ENCODE results near the gene ZSWIM7.

Gene ZSWIM7

GRCh38 chr17:15954222-15954621 lies 45.3 kb downstream of the ZSWIM7 start:
- Histone ChIP-seq H3K4me1 (ENCODE audit: control insufficient read depth, insufficient read depth, low read length) (peaks cover 36% of the 10 kb centered on the region), H3K4me3 (ENCODE audit: low read length) (no peak overlapping the region), H3K27me3 (ENCODE audit: control insufficient read depth, insufficient read depth, low read length) (no peaks in the 10 kb centered on the region), H3K9me3 (replicated peaks; ENCODE audit: low read length) (no peaks in the 10 kb centered on the region), H3K4me2 (ENCODE audit: low read length) (no peak overlapping the region), H3K9ac (ENCODE audit: low read depth, low read length) (no peak overlapping the region), H3K36me3 (ENCODE audit: insufficient read depth, low read length) (no peaks in the 10 kb centered on the region)

- Histone ChIP-seq H3K27me3 (ENCODE audit: control insufficient read depth, insufficient read depth, low read length) (no peaks in the 10 kb centered on the region), H3K9me3 (replicated peaks; ENCODE audit: low read length) (no peaks in the 10 kb centered on the region), H3K4me1 (ENCODE audit: control insufficient read depth, insufficient read depth, low read length) (peaks cover 27% of the 10 kb centered on the region), H3K36me3 (ENCODE audit: insufficient read depth, low read length) (no peaks in the 10 kb centered on the region), H3K4me3 (ENCODE audit: low read length) (no peak overlapping the region), H3K9ac (ENCODE audit: low read depth, low read length) (no peak overlapping the region), H3K4me2 (ENCODE audit: low read length) (no peak overlapping the region)
Observed at GRCh38 chr17:15952916-15953790, 46.4 kb downstream of the ZSWIM7 start.

GRCh38 chr17:15952048-15952532 lies 47.4 kb downstream of the ZSWIM7 start:
- no peaks in the 10 kb centered on the region for H3K27me3 ChIP-seq (ENCODE audit: control insufficient read depth, insufficient read depth, low read length)
- H3K4me3 ChIP-seq (ENCODE audit: low read length) = no peak overlapping the region
- H3K9me3 ChIP-seq (replicated peaks; ENCODE audit: low read length) = no peaks in the 10 kb centered on the region
- H3K4me2 ChIP-seq (ENCODE audit: low read length) = no peak overlapping the region
- H3K9ac ChIP-seq (ENCODE audit: low read depth, low read length) = no peak overlapping the region
- peaks cover 32% of the 10 kb centered on the region for H3K4me1 ChIP-seq (ENCODE audit: control insufficient read depth, insufficient read depth, low read length)
- H3K36me3 ChIP-seq (ENCODE audit: insufficient read depth, low read length) = no peaks in the 10 kb centered on the region

GRCh38 chr17:15951368-15952047 lies 48.0 kb downstream of the ZSWIM7 start:
- Histone ChIP-seq H3K4me2 (ENCODE audit: low read length) (no peak overlapping the region), H3K4me1 (ENCODE audit: control insufficient read depth, insufficient read depth, low read length) (peaks cover 34% of the 10 kb centered on the region), H3K9ac (ENCODE audit: low read depth, low read length) (no peak overlapping the region), H3K36me3 (ENCODE audit: insufficient read depth, low read length) (no peaks in the 10 kb centered on the region), H3K4me3 (ENCODE audit: low read length) (no peak overlapping the region), H3K9me3 (replicated peaks; ENCODE audit: low read length) (no peaks in the 10 kb centered on the region), H3K27me3 (ENCODE audit: control insufficient read depth, insufficient read depth, low read length) (no peaks in the 10 kb centered on the region)

- H3K36me3 ChIP-seq (ENCODE audit: insufficient read depth, low read length) = no peaks in the 10 kb centered on the region
- no peak overlapping the region for H3K4me2 ChIP-seq (ENCODE audit: low read length)
- H3K4me3 ChIP-seq (ENCODE audit: low read length) = no peak overlapping the region
- H3K4me1 ChIP-seq (ENCODE audit: control insufficient read depth, insufficient read depth, low read length) = peaks cover 37% of the 10 kb centered on the region
- H3K9ac ChIP-seq (ENCODE audit: low read depth, low read length) = no peak overlapping the region
- H3K27me3 ChIP-seq (ENCODE audit: control insufficient read depth, insufficient read depth, low read length) = peaks cover 5% of the 10 kb centered on the region
- no peaks in the 10 kb centered on the region for H3K9me3 ChIP-seq (replicated peaks; ENCODE audit: low read length)
Observed at GRCh38 chr17:15947976-15948752, 51.3 kb downstream of the ZSWIM7 start.

GRCh38 chr17:15947271-15947670 lies 52.2 kb downstream of the ZSWIM7 start:
- Histone ChIP-seq H3K9me3 (replicated peaks; ENCODE audit: low read length) (no peaks in the 10 kb centered on the region), H3K9ac (ENCODE audit: low read depth, low read length) (peak overlapping the region; percentile 17), H3K36me3 (ENCODE audit: insufficient read depth, low read length) (no peaks in the 10 kb centered on the region), H3K4me1 (ENCODE audit: control insufficient read depth, insufficient read depth, low read length) (peaks cover 37% of the 10 kb centered on the region), H3K4me2 (ENCODE audit: low read length) (peak overlapping the region; percentile 92), H3K4me3 (ENCODE audit: low read length) (peak overlapping the region; percentile 74), H3K27me3 (ENCODE audit: control insufficient read depth, insufficient read depth, low read length) (peaks cover 5% of the 10 kb centered on the region)

- Histone ChIP-seq H3K9me3 (replicated peaks; ENCODE audit: low read length) (no peaks in the 10 kb centered on the region), H3K27me3 (ENCODE audit: control insufficient read depth, insufficient read depth, low read length) (peaks cover 5% of the 10 kb centered on the region), H3K36me3 (ENCODE audit: insufficient read depth, low read length) (no peaks in the 10 kb centered on the region), H3K4me3 (ENCODE audit: low read length) (peak overlapping the region; percentile 74), H3K4me1 (ENCODE audit: control insufficient read depth, insufficient read depth, low read length) (peaks cover 37% of the 10 kb centered on the region), H3K4me2 (ENCODE audit: low read length) (peak overlapping the region; percentile 92), H3K9ac (ENCODE audit: low read depth, low read length) (peak overlapping the region; percentile 17)
Observed at GRCh38 chr17:15946611-15947120, 52.8 kb downstream of the ZSWIM7 start.

- Histone ChIP-seq H3K36me3 (ENCODE audit: insufficient read depth, low read length) (no peaks in the 10 kb centered on the region), H3K9me3 (replicated peaks; ENCODE audit: low read length) (no peaks in the 10 kb centered on the region), H3K4me1 (ENCODE audit: control insufficient read depth, insufficient read depth, low read length) (peaks cover 37% of the 10 kb centered on the region), H3K4me2 (ENCODE audit: low read length) (peak overlapping the region; percentile 92), H3K27me3 (ENCODE audit: control insufficient read depth, insufficient read depth, low read length) (peaks cover 5% of the 10 kb centered on the region), H3K4me3 (ENCODE audit: low read length) (peak overlapping the region; percentile 74), H3K9ac (ENCODE audit: low read depth, low read length) (peak overlapping the region; percentile 76)
Observed at GRCh38 chr17:15945527-15946191, 53.8 kb downstream of the ZSWIM7 start.

- peaks cover 37% of the 10 kb centered on the region for H3K4me1 ChIP-seq (ENCODE audit: control insufficient read depth, insufficient read depth, low read length)
- H3K36me3 ChIP-seq (ENCODE audit: insufficient read depth, low read length) = no peaks in the 10 kb centered on the region
- H3K27me3 ChIP-seq (ENCODE audit: control insufficient read depth, insufficient read depth, low read length) = peaks cover 5% of the 10 kb centered on the region
- peak within 1 kb of the TSS; percentile 92 for H3K4me2 ChIP-seq (ENCODE audit: low read length)
- no peaks in the 10 kb centered on the region for H3K9me3 ChIP-seq (replicated peaks; ENCODE audit: low read length)
- peak within 1 kb of the TSS; percentile 74 for H3K4me3 ChIP-seq (ENCODE audit: low read length)
- H3K9ac ChIP-seq (ENCODE audit: low read depth, low read length) = peak within 1 kb of the TSS; percentile 76
Observed at GRCh38 chr17:15944759-15945526, 54.6 kb downstream of the ZSWIM7 start, which contains the start of gene ADORA2B. TSS of gene ADORA2B (plus strand) at chr17:15945130. CDS start at chr17:15945249, 119 bp downstream.

Data from skeletal muscle satellite cell (primary cell).